GM21381 (cell line): ENCODE data around the gene DNAJC24.

Source experiments
- ATAC-seq: cut with Tn5 transposase; IDR thresholded peaks from one replicate; pipeline ENCODE4 v1.9.1; 2021; ENCODE audit warnings: mild to moderate bottlenecking, moderate library complexity; ENCODE audit not compliant: unreplicated experiment

DNAJC24 gene

GRCh38 chr11:31414338-31414737, 44.7 kb downstream of the DNAJC24 start:
- ATAC-seq: no peak

- no peak for ATAC-seq
Measured at GRCh38 chr11:31415435-31415834, 45.8 kb downstream of the DNAJC24 start.

- ATAC-seq: no peak
Measured at GRCh38 chr11:31417357-31417756, 47.7 kb downstream of the DNAJC24 start.

- ATAC-seq: no peak
Measured at GRCh38 chr11:31417816-31418215, 48.2 kb downstream of the DNAJC24 start.

GRCh38 chr11:31419138-31419537, 49.5 kb downstream of the DNAJC24 start:
- ATAC-seq: no peak

GRCh38 chr11:31419669-31420068, 50.0 kb downstream of the DNAJC24 start:
- ATAC-seq: no peak

GRCh38 chr11:31421820-31422219, 52.2 kb downstream of the DNAJC24 start:
- ATAC-seq: no peak

GRCh38 chr11:31422703-31423102, 53.0 kb downstream of the DNAJC24 start:
- ATAC-seq: no peak

- no peak for ATAC-seq
Measured at GRCh38 chr11:31424652-31425051, 55.0 kb downstream of the DNAJC24 start.

GRCh38 chr11:31433851-31434250, 64.2 kb downstream of the DNAJC24 start:
- ATAC-seq: no peak

GRCh38 chr11:31437742-31438435, 68.2 kb downstream of the DNAJC24 start:
- no peak for ATAC-seq

- no peak for ATAC-seq
Measured at GRCh38 chr11:31441296-31441695, 71.6 kb downstream of the DNAJC24 start.

- ATAC-seq: no peak
Measured at GRCh38 chr11:31442086-31442485, 72.4 kb downstream of the DNAJC24 start.

- no peak for ATAC-seq
Measured at GRCh38 chr11:31443802-31444201, 74.1 kb downstream of the DNAJC24 start.

- no peak for ATAC-seq
Measured at GRCh38 chr11:31445621-31446020, 76.0 kb downstream of the DNAJC24 start.

GRCh38 chr11:31449040-31449439, 79.4 kb downstream of the DNAJC24 start:
- no peak for ATAC-seq

- ATAC-seq: no peak
Measured at GRCh38 chr11:31450841-31451240, 81.2 kb downstream of the DNAJC24 start.

GRCh38 chr11:31455177-31455576, 85.5 kb downstream of the DNAJC24 start:
- ATAC-seq: no peak

GRCh38 chr11:31464436-31464835, 94.8 kb downstream of the DNAJC24 start:
- ATAC-seq: no peak

GRCh38 chr11:31474083-31474482, 104.4 kb downstream of the DNAJC24 start:
- ATAC-seq: no peak

GRCh38 chr11:31477528-31478222, 108.0 kb downstream of the DNAJC24 start:
- no peak for ATAC-seq

GRCh38 chr11:31478223-31478590, 108.5 kb downstream of the DNAJC24 start:
- no peak for ATAC-seq

- no peak for ATAC-seq
Measured at GRCh38 chr11:31479066-31479465, 109.4 kb downstream of the DNAJC24 start.
